Spleen (tissue), 11 donors: ENCODE measurements around the gene ADRA2A. TPM values are rescaled to one million over a fixed set of nuclear protein-coding genes. Genes with fewer than 3 reads are reported as not detected.

Experiments used
- DNase-seq: peaks from one replicate; pipeline ENCODE4 v3.0.0-alpha.2; 2020
- H3K27ac ChIP-seq, 8 donors: fragments of 200-600 bp; sonication (generic) in 7 of 8; 1 replicate in 4 of 8; 2 replicates in 4 of 8; pipeline versions ENCODE4 v1.5.0 to v1.8.0; 2016 to 2021; ENCODE audit warnings: inconsistent platforms in 4 of 8, mild to moderate bottlenecking in 4 of 8, moderate library complexity in 1 of 8
- H3K27me3 ChIP-seq, 7 donors: fragments of 200-600 bp; sonication (generic) in 6 of 7; replicated peaks in 1 of 7; 1 replicate in 4 of 7; 2 replicates in 3 of 7; pipeline versions ENCODE4 v1.5.0 to v1.8.0; 2016 to 2021; ENCODE audit warnings: inconsistent platforms in 3 of 7, mild to moderate bottlenecking in 1 of 7
- H3K36me3 ChIP-seq, 6 donors: fragments of 200-600 bp; sonication (generic) in 5 of 6; 1 replicate in 4 of 6; 2 replicates in 2 of 6; pipeline versions ENCODE4 v1.5.0 to v1.8.0; 2016 to 2021; ENCODE audit warnings: inconsistent platforms in 2 of 6
- H3K4me1 ChIP-seq, 6 donors: fragments of 200-600 bp; sonication (generic) in 5 of 6; 1 replicate in 3 of 6; 2 replicates in 3 of 6; pipeline versions ENCODE4 v1.5.0 to v1.8.0; 2016 to 2021; ENCODE audit warnings: inconsistent platforms in 3 of 6
- H3K4me3 ChIP-seq, 8 donors: fragments of 200-600 bp; sonication (generic) in 7 of 8; 1 replicate in 4 of 8; 2 replicates in 4 of 8; pipeline versions ENCODE4 v1.5.0 to v1.8.0; 2016 to 2021; ENCODE audit warnings: inconsistent platforms in 4 of 8, mild to moderate bottlenecking in 4 of 8, moderate library complexity in 2 of 8
- H3K9me3 ChIP-seq, 8 donors: fragments of 200-600 bp; sonication (generic) in 7 of 8; 1 replicate in 4 of 8; 2 replicates in 4 of 8; pipeline versions ENCODE4 v1.5.0 to v1.8.0; 2016 to 2021; ENCODE audit warnings: inconsistent platforms in 4 of 8
- CTCF ChIP-seq, 11 experiments: fragments of 200-600 bp in 7 of 11; fragments of 450-650 bp in 4 of 11; sonication (generic) in 4 of 11; IDR thresholded peaks in 8 of 11; conservative IDR thresholded peaks in 3 of 11; 1 replicate in 7 of 11; 2 replicates in 4 of 11; pipeline versions ENCODE4 v1.4.0 to v1.8.0; 2016 to 2021; ENCODE audit warnings: antibody characterized with exemption in 11 of 11, inconsistent platforms in 4 of 11, mild to moderate bottlenecking in 1 of 11
- POLR2A ChIP-seq, 3 donors: fragments of 450-650 bp; IDR thresholded peaks; one replicate each; pipeline ENCODE4 v1.5.1; 2017; ENCODE audit warnings: antibody characterized with exemption in 3 of 3, mild to moderate bottlenecking in 1 of 3
- POLR2AphosphoS5 ChIP-seq, 3 donors: sonication (generic); formaldehyde crosslinking; IDR thresholded peaks; one replicate each; pipeline ENCODE4 v1.5.1; 2017; ENCODE audit warnings: antibody characterized with exemption in 3 of 3
- WGBS, 5 donors: extraction: QIAGEN DNeasy Blood & Tissue Kit in 3 of 5; methylation state at CpG; one replicate each; pipeline versions ENCODE4 v1.1.5 to v1.1.7; 2013 to 2018; 5-methylcytosine and 5-hydroxymethylcytosine counted together
- intact Hi-C: fragments of 100-400 bp; cut with DNase I; formaldehyde crosslinking; loops from one replicate; pipeline ENCODE4 v1.15.0; 2023; ENCODE audit warnings: low total_unique reads
- polyA plus RNA-seq, 3 donors: library from polyadenylated mRNA; stranded (reverse); fragments of 200-250 nt; gene quantifications; one replicate each; pipeline ENCODE4 v1.2.1, GENCODE V29; 2013
- total RNA-seq, 7 donors: library from RNA; depleted of rRNA in 3 of 7; stranded (reverse); fragments of >200 nt in 3 of 7; fragmentation: NEBNext Ultra II Directional in 4 of 7; extraction: Animal tissue kit (Norgen Biotek cat#: 25700) in 4 of 7; gene quantifications; one replicate each; pipeline versions ENCODE4 v1.1.0 to v1.2.1, GENCODE V29; 2016 to 2021
- donor health status: healthy with polysubstance abuse.
- donor health status: DM: no; HTN: no; CAD: no; lungs with moderate emphysema.
- donor health status: DM: no; HTN: no; CAD: no.
- donor health status: Bipolar disorder and iron deficiency.
- donor health status: healthy.
- donor health status: DM: no; HTN: no; CAD: no.
- donor health status: DM: yes; HTN: yes; CAD: no.

The ADRA2A gene
- total and polyA plus RNA-seq, 10 donors, result 0.35 to 48.1 (median 11.0) TPM

DNA sequence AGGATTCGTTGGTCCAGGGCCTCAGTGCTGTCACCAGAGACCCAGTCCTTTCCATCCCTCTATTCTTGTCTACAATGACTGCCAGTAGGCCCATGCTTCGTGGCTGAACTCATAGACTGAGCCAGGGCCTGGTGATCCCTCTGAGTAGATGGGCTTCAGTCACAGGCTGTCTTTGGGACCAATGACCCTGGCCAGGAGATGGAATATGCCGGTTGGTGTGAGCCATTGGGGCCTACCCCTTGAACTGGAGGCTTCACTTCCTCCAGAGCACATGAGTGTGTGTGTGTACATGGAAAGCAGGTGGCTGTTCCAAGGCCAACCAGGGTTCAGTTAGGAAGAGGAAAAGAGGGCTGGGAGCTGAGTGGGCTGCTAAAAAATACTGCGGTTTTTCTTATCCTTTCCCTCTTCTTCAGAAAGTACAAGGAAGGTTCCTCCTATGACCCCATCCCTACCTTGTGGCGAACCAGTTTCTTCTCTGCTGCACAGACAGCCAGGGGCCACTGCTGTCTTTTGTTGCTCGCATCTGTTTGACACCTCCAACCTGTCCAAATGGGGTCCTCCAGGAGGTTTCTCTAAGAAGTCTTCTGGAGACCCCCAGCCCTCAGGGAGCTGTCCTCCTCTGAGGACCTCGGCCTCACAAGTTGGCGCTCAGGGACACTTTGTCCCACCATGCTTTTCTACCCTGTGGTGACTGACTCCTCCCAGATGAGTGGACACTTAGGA, 36.6 kb downstream of the ADRA2A start:
- no peak for TF ChIP-seq POLR2AphosphoS5 (IDR thresholded peaks at IDR 0.05)
- Histone ChIP-seq H3K4me3 (no peak overlapping the region), H3K9me3 (no peaks in the 10 kb centered on the region), H3K27ac (no peak overlapping the region), H3K36me3 (no peaks in the 10 kb centered on the region), H3K4me1 (no peaks in the 10 kb centered on the region), H3K27me3 (no peaks in the 10 kb centered on the region)
- no peak for DNase-seq
- WGBS, 5 donors, result 83 to 91% (median 89%) methylated on average over 7 to 8 of the region's 8 CpGs
- intact Hi-C loops, result no loop called here

DNA sequence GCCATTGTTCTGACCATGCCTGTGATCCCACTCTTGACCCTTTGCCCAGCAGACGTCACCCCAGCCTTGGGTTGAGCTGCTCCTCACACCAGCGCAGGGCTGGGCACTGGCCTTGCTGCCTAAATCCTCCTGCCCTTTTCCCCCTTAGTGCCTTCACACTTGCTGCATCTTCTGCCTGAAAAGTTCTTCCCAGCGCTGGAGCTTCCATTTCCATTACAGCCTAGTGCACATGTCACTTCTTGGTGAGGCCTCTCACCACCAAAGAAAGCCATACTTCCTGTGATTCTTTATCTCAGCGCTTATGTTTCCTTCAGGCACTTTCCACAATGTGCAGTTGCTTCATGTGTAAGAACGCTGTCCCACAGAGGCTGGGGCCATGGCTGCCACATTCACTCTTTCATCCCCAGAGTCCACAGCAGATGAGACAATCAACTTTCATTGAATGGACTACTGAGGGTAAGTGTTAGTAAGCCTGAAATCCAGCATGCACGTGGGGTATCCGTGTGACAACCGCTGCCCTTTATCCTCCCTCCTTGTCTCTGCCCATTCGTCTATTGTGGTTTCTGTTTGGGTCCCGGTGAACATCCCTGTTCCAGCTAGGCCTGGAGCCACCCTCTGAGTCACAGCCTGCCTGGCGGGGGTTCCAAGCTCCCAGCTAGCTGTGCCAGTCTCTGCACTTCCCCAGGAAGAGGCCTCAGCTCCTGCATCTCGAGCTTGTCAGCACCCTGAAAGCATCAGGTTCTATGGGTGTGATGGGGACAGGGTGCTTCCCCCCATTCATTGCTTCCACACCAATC, 37.3 kb downstream of the ADRA2A start:
- intact Hi-C loops, result no loop called here
- Histone ChIP-seq H3K27ac (no peak overlapping the region), H3K4me1 (no peaks in the 10 kb centered on the region), H3K9me3 (no peaks in the 10 kb centered on the region), H3K36me3 (no peaks in the 10 kb centered on the region), H3K4me3 (no peak overlapping the region), H3K27me3 (no peaks in the 10 kb centered on the region)
- no peak for DNase-seq
- TF ChIP-seq POLR2A (IDR thresholded peaks at IDR 0.05), result no peak
- TF ChIP-seq POLR2AphosphoS5 (IDR thresholded peaks at IDR 0.05), result no peak
- TF ChIP-seq CTCF (IDR thresholded peaks at IDR 0.05 in 8 of 11, conservative IDR thresholded peaks at IDR 0.05 in 3 of 11), result no peak
- 36 to 59% (median 43%) methylated on average over 12 of the region's 12 CpGs for WGBS, 5 donors

- no peaks in the 10 kb centered on the region for H3K27me3 ChIP-seq
- intact Hi-C loops, result no loop called here
- no peaks in the 10 kb centered on the region for H3K9me3 ChIP-seq
- no peak overlapping the region for H3K27ac ChIP-seq
- TF ChIP-seq POLR2AphosphoS5 (IDR thresholded peaks at IDR 0.05), result no peak
- no peak for TF ChIP-seq POLR2A (IDR thresholded peaks at IDR 0.05)
- no peak for TF ChIP-seq CTCF (IDR thresholded peaks at IDR 0.05 in 8 of 11, conservative IDR thresholded peaks at IDR 0.05 in 3 of 11)
- WGBS, 5 donors, result 66 to 75% (median 73%) methylated on average over 12 of the region's 12 CpGs
- H3K36me3 ChIP-seq, result no peaks in the 10 kb centered on the region
- no peak overlapping the region for H3K4me3 ChIP-seq
- no peaks in the 10 kb centered on the region for H3K4me1 ChIP-seq
- no peak for DNase-seq
These were observed 38.1 kb downstream of the ADRA2A start for GRCh38 chr10:111114758-111115500.

GRCh38 chr10:111116211-111116610, 39.4 kb downstream of the ADRA2A start:
- H3K4me1 ChIP-seq, result no peaks in the 10 kb centered on the region
- WGBS, 5 donors, result 90 to 97% (median 91%) methylated on average over 5 to 9 of the region's 9 CpGs
- TF ChIP-seq POLR2A (IDR thresholded peaks at IDR 0.05) (no peak), CTCF (IDR thresholded peaks at IDR 0.05 in 8 of 11, conservative IDR thresholded peaks at IDR 0.05 in 3 of 11) (no peak), POLR2AphosphoS5 (IDR thresholded peaks at IDR 0.05) (no peak)
- intact Hi-C loops, result no loop called here
- DNase-seq, result no peak
- H3K4me3 ChIP-seq, result no peak overlapping the region
- H3K27me3 ChIP-seq, result no peaks in the 10 kb centered on the region
- no peaks in the 10 kb centered on the region for H3K9me3 ChIP-seq
- H3K27ac ChIP-seq, result no peak overlapping the region
- no peaks in the 10 kb centered on the region for H3K36me3 ChIP-seq
